Loucy (cell line): ENCODE results near the gene KDM4B.

ENCODE experiments used
- H2AFZ ChIP-seq: fragments of 200-600 bp; sonication (generic); 2 replicates; pipeline ENCODE4 v1.6.0; 2016; ENCODE audit warnings: antibody characterized with exemption, mild to moderate bottlenecking, low read length, moderate library complexity
- H3F3A ChIP-seq: fragments of 200-600 bp; 2 replicates; pipeline ENCODE4 v1.6.0; 2016; ENCODE audit warnings: antibody characterized with exemption, low read depth, mild to moderate bottlenecking
- H3K27me3 ChIP-seq: fragments of 200-600 bp; sonication (generic); 2 replicates; pipeline ENCODE4 v1.6.1; 2014; ENCODE audit warnings: low read length, mild to moderate bottlenecking; ENCODE audit not compliant: insufficient read depth, poor library complexity, severe bottlenecking
- H3K36me3 ChIP-seq: fragments of 200-600 bp; sonication (generic); 2 replicates; pipeline ENCODE4 v1.6.1; 2016; ENCODE audit warnings: low read length; ENCODE audit not compliant: insufficient read depth
- H3K4me1 ChIP-seq: fragments of 200-600 bp; sonication (generic); 2 replicates; pipeline ENCODE4 v1.5.1; 2014; ENCODE audit warnings: low read length, mild to moderate bottlenecking; ENCODE audit not compliant: insufficient read depth, poor library complexity, severe bottlenecking
- H3K4me2 ChIP-seq: fragments of 200-600 bp; sonication (generic); 2 replicates; pipeline ENCODE4 v1.6.0; 2014; ENCODE audit warnings: antibody characterized with exemption, low read length, low read depth, mild to moderate bottlenecking; ENCODE audit not compliant: poor library complexity, severe bottlenecking
- H3K4me3 ChIP-seq: fragments of 200-600 bp; sonication (generic); 2 replicates; pipeline ENCODE4 v1.5.1; 2014; ENCODE audit warnings: low read length, mild to moderate bottlenecking, mixed read lengths; ENCODE audit not compliant: poor library complexity, severe bottlenecking
- H3K79me2 ChIP-seq: fragments of 200-600 bp; sonication (generic); 2 replicates; pipeline ENCODE4 v1.6.1; 2014; ENCODE audit warnings: low read length; ENCODE audit not compliant: insufficient read depth
- H3K9ac ChIP-seq: fragments of 200-600 bp; sonication (generic); 2 replicates; pipeline ENCODE4 v1.6.0; 2014; ENCODE audit warnings: mild to moderate bottlenecking, low read depth, low read length, moderate library complexity; ENCODE audit not compliant: poor library complexity, severe bottlenecking
- H3K9me2 ChIP-seq: fragments of 200-600 bp; sonication (generic); replicated peaks from 2 replicates; pipeline ENCODE4 v1.6.1; 2016; ENCODE audit warnings: low read depth, low read length, mixed read lengths
- H3K9me3 ChIP-seq: fragments of 200-600 bp; sonication (generic); 2 replicates; pipeline ENCODE4 v1.6.1; 2014; ENCODE audit warnings: mild to moderate bottlenecking, antibody characterized with exemption, low read length, low read depth; ENCODE audit not compliant: insufficient read depth
- H4K20me1 ChIP-seq: fragments of 200-600 bp; sonication (generic); 2 replicates; pipeline ENCODE4 v1.6.0; 2014; ENCODE audit warnings: antibody characterized with exemption, low read length, mild to moderate bottlenecking; ENCODE audit not compliant: insufficient read depth, poor library complexity, severe bottlenecking
- EZH2phosphoT487 ChIP-seq: fragments of 200-600 bp; IDR thresholded peaks from 2 replicates; pipeline ENCODE4 v1.6.1; 2018; ENCODE audit warnings: antibody characterized with exemption, mild to moderate bottlenecking, moderate library complexity, borderline replicate concordance
- TF ChIP-seq, protein P1 (sequence below): fragments of 200-600 bp; sonication (generic); conservative IDR thresholded peaks from 2 replicates; pipeline ENCODE4 v1.5.1; 2014; ENCODE audit warnings: mild to moderate bottlenecking, antibody characterized with exemption, low read length

Gene KDM4B

DNA sequence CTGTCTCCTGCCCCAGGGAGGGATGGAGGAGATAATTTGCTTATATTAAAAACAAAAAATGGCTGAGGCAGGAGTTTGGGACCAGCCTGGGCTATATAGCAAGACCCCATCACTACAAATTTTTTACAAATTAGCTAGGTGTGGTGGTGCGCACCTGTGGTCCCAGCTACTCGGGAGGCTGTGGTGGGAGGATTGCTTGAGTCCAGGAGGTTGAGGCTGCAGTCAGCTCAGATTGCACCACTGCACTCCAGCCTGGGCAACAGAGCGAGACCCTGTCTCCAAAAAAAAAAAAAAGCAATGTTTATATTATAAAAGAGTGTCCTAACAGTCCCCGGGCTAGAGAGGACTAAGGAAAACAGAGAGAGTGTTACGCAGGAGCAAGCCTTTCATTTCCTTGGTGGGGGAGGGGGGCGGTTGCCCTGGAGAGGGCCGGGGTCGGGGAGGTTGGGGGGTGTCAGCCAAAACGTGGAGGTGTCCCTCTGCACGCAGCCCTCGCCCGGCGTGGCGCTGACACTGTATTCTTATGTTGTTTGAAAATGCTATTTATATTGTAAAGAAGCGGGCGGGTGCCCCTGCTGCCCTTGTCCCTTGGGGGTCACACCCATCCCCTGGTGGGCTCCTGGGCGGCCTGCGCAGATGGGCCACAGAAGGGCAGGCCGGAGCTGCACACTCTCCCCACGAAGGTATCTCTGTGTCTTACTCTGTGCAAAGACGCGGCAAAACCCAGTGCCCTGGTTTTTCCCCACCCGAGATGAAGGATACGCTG, 184.0 kb downstream of the KDM4B start:
- no peaks in the 10 kb centered on the region for H3K4me1 ChIP-seq
- H3K27me3 ChIP-seq: no peaks in the 10 kb centered on the region
- no peaks in the 10 kb centered on the region for H3K9me3 ChIP-seq
- H3K79me2 ChIP-seq: no peaks in the 10 kb centered on the region
- H3K9me2 ChIP-seq: no peaks in the 10 kb centered on the region
- peaks cover 15% of the 10 kb centered on the region; the same call in 1 of the 2 replicates for H3K36me3 ChIP-seq
- TF ChIP-seq EZH2phosphoT487: no peak
- TF ChIP-seq, protein P1, sequence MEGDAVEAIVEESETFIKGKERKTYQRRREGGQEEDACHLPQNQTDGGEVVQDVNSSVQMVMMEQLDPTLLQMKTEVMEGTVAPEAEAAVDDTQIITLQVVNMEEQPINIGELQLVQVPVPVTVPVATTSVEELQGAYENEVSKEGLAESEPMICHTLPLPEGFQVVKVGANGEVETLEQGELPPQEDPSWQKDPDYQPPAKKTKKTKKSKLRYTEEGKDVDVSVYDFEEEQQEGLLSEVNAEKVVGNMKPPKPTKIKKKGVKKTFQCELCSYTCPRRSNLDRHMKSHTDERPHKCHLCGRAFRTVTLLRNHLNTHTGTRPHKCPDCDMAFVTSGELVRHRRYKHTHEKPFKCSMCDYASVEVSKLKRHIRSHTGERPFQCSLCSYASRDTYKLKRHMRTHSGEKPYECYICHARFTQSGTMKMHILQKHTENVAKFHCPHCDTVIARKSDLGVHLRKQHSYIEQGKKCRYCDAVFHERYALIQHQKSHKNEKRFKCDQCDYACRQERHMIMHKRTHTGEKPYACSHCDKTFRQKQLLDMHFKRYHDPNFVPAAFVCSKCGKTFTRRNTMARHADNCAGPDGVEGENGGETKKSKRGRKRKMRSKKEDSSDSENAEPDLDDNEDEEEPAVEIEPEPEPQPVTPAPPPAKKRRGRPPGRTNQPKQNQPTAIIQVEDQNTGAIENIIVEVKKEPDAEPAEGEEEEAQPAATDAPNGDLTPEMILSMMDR: no peak
- no peak overlapping the region for H3K9ac ChIP-seq
- no peaks in the 10 kb centered on the region for H4K20me1 ChIP-seq
- H3F3A ChIP-seq: no peaks in the 10 kb centered on the region
- H3K4me2 ChIP-seq: no peak overlapping the region
- H2AFZ ChIP-seq: no peak overlapping the region
- no peak overlapping the region for H3K4me3 ChIP-seq

DNA sequence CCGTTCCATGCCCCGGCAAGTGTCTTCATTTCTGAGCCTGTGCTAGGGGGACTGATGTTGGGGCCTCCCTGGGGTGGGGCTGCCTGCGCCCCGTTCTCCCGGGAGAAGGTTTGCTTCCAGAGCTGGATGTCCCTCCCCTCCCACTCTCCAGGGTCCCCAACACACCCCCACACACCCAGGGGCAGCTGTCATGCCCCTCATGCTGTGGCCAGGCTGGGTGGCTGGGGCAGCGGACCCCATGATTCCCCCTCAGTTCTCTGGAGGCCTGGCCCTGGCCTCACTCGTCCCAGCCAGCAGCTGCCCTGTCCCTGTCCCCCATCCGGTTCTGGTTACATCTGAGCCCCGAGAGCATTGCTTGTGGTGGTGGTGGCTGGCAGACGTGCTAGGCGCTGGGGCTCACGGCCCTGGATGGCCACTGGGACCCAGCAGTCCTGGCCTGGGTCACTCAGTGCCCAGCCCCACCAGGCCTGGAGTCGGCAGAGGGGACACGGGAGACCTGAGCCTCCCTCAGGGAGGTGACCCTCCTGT, 184.8 kb downstream of the KDM4B start:
- no peak overlapping the region for H2AFZ ChIP-seq
- no peaks in the 10 kb centered on the region for H3K4me1 ChIP-seq
- no peak overlapping the region for H3K9ac ChIP-seq
- TF ChIP-seq EZH2phosphoT487: no peak
- TF ChIP-seq, protein P1: no peak
- no peaks in the 10 kb centered on the region for H3F3A ChIP-seq
- H3K9me3 ChIP-seq: no peaks in the 10 kb centered on the region
- no peak overlapping the region for H3K4me2 ChIP-seq
- H3K9me2 ChIP-seq: no peaks in the 10 kb centered on the region
- no peak overlapping the region for H3K4me3 ChIP-seq
- H3K27me3 ChIP-seq: no peaks in the 10 kb centered on the region
- H3K36me3 ChIP-seq: peaks cover 10% of the 10 kb centered on the region; the same call in 1 of the 2 replicates
- no peaks in the 10 kb centered on the region for H4K20me1 ChIP-seq
- no peaks in the 10 kb centered on the region for H3K79me2 ChIP-seq

DNA sequence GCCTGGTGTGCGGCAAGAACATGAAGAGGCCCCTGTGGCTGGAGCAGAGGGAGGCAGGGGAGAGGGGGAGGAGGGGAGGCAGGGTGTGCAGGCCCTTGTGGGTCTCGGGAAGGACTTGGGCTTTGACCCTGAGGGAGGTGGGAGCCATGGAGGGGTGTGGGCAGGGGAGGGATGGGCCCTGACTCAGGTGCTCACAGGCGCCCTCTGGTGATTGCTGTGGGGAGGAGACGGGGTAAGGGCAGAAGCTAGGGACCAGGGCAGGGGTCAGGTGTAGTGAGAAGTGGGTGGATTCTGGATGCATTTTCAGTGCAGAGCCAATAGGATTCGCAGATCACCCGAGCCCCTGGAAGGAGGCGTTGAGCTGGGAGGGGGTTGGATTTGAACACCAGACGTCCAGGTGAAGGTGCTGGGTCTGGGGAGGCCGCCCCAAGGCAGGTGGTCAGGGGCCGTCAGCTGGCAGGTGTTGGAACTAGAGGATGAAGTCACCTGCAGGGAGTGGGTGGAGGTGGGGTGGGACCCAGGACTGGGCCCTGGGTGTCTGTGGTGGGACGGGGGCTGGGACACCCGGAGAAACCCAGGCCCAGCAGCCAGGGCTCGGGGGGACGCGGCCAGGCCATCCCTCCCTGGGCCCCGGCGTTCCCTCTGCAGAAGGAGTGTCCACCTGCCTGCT, 185.4 kb downstream of the KDM4B start:
- no peaks in the 10 kb centered on the region for H3K9me2 ChIP-seq
- no peak overlapping the region for H3K4me3 ChIP-seq
- H2AFZ ChIP-seq: no peak overlapping the region
- no peaks in the 10 kb centered on the region for H3K4me1 ChIP-seq
- no peak overlapping the region for H3K9ac ChIP-seq
- no peaks in the 10 kb centered on the region for H3F3A ChIP-seq
- no peaks in the 10 kb centered on the region for H3K27me3 ChIP-seq
- no peaks in the 10 kb centered on the region for H4K20me1 ChIP-seq
- no peaks in the 10 kb centered on the region for H3K79me2 ChIP-seq
- H3K4me2 ChIP-seq: no peak overlapping the region
- TF ChIP-seq, protein P1: peak; percentile 70
- TF ChIP-seq EZH2phosphoT487: no peak
- no peaks in the 10 kb centered on the region for H3K9me3 ChIP-seq
- H3K36me3 ChIP-seq: peaks cover 4% of the 10 kb centered on the region; the same call in 1 of the 2 replicates
